Measurements from ENCODE around the gene GABRB1. TPM values are rescaled to one million over a fixed set of nuclear protein-coding genes. Genes with fewer than 3 reads are reported as not detected.
A peak's percentile ranks its signal among the peaks of the same experiment; 100 is the strongest.

Gene GABRB1
- polyA plus RNA-seq, 4 donors: 0.18 to 0.78 TPM; not detected in 2

GRCh38 chr4:47187608-47188007, 156.2 kb downstream of the GABRB1 start:
- H3K4me1 ChIP-seq (ENCODE audit: control insufficient read depth in 3 of 3, insufficient read depth in 2 of 3, low read depth in 1 of 3, low read length in 2 of 3): peaks cover 0 to 11% (median 0%) of the 10 kb centered on the region in 3 donors
- H3K27me3 ChIP-seq (ENCODE audit: control insufficient read depth in 3 of 3, insufficient read depth in 3 of 3, low read length in 3 of 3): no peaks in the 10 kb centered on the region
- H3K27ac ChIP-seq (ENCODE audit: low read depth in 1 of 3, low read length in 2 of 3): no peak overlapping the region
- DNase-seq (peak in 1 of 2 donors; percentile 26), FAIRE-seq (no peak)
- no peaks in the 10 kb centered on the region for H3K36me3 ChIP-seq (ENCODE audit: control insufficient read depth in 3 of 3, insufficient read depth in 2 of 3, low read depth in 1 of 3, low read length in 3 of 3)
- WGBS, 3 donors: 22 to 66% (median 37%) methylated on average over 2 of the region's 2 CpGs
- no peak overlapping the region for H3K4me3 ChIP-seq (ENCODE audit: low read depth in 1 of 3, low read length in 3 of 3)
- no peaks in the 10 kb centered on the region for H3K9me3 ChIP-seq (ENCODE audit: control insufficient read depth in 2 of 2, insufficient read depth in 1 of 2, low read depth in 1 of 2, low read length in 1 of 2)

GRCh38 chr4:47193179-47193578, 161.8 kb downstream of the GABRB1 start:
- Histone ChIP-seq H3K27me3 (ENCODE audit: control insufficient read depth in 3 of 3, insufficient read depth in 3 of 3, low read length in 3 of 3) (no peaks in the 10 kb centered on the region), H3K9me3 (ENCODE audit: control insufficient read depth in 2 of 2, insufficient read depth in 1 of 2, low read depth in 1 of 2, low read length in 1 of 2) (no peaks in the 10 kb centered on the region), H3K27ac (ENCODE audit: low read depth in 1 of 3, low read length in 2 of 3) (no peak overlapping the region), H3K4me1 (ENCODE audit: control insufficient read depth in 3 of 3, insufficient read depth in 2 of 3, low read depth in 1 of 3, low read length in 2 of 3) (peaks cover 0 to 3% (median 0%) of the 10 kb centered on the region in 3 donors), H3K4me3 (ENCODE audit: low read depth in 1 of 3, low read length in 3 of 3) (no peak overlapping the region), H3K36me3 (ENCODE audit: control insufficient read depth in 3 of 3, insufficient read depth in 2 of 3, low read depth in 1 of 3, low read length in 3 of 3) (no peaks in the 10 kb centered on the region)
- WGBS, 3 donors: 76 to 82% (median 80%) methylated on average over 6 of the region's 6 CpGs
- no peak for DNase-seq
- no peak for FAIRE-seq

- FAIRE-seq (no peak), DNase-seq (no peak)
- Histone ChIP-seq H3K4me3 (ENCODE audit: low read depth in 1 of 3, low read length in 3 of 3) (no peak overlapping the region), H3K36me3 (ENCODE audit: control insufficient read depth in 3 of 3, insufficient read depth in 2 of 3, low read depth in 1 of 3, low read length in 3 of 3) (no peaks in the 10 kb centered on the region), H3K27me3 (ENCODE audit: control insufficient read depth in 3 of 3, insufficient read depth in 3 of 3, low read length in 3 of 3) (no peaks in the 10 kb centered on the region), H3K27ac (ENCODE audit: low read depth in 1 of 3, low read length in 2 of 3) (peak overlapping the region in 1 of 3 donors; percentile 34), H3K4me1 (ENCODE audit: control insufficient read depth in 3 of 3, insufficient read depth in 2 of 3, low read depth in 1 of 3, low read length in 2 of 3) (peaks cover 0 to 3% (median 0%) of the 10 kb centered on the region in 3 donors), H3K9me3 (ENCODE audit: control insufficient read depth in 2 of 2, insufficient read depth in 1 of 2, low read depth in 1 of 2, low read length in 1 of 2) (no peaks in the 10 kb centered on the region)
- WGBS, 3 donors: 51 to 63% (median 57%) methylated on average over 4 of the region's 4 CpGs
Measured at GRCh38 chr4:47194036-47194737, 162.8 kb downstream of the GABRB1 start.

GRCh38 chr4:47195706-47196105, 164.3 kb downstream of the GABRB1 start:
- no peaks in the 10 kb centered on the region for H3K9me3 ChIP-seq (ENCODE audit: control insufficient read depth in 2 of 2, insufficient read depth in 1 of 2, low read depth in 1 of 2, low read length in 1 of 2)
- no peak overlapping the region for H3K4me3 ChIP-seq (ENCODE audit: low read depth in 1 of 3, low read length in 3 of 3)
- no peak for DNase-seq
- no peak overlapping the region for H3K27ac ChIP-seq (ENCODE audit: low read depth in 1 of 3, low read length in 2 of 3)
- H3K4me1 ChIP-seq (ENCODE audit: control insufficient read depth in 3 of 3, insufficient read depth in 2 of 3, low read depth in 1 of 3, low read length in 2 of 3): peaks cover 0 to 3% (median 0%) of the 10 kb centered on the region in 3 donors
- no peaks in the 10 kb centered on the region for H3K36me3 ChIP-seq (ENCODE audit: control insufficient read depth in 3 of 3, insufficient read depth in 2 of 3, low read depth in 1 of 3, low read length in 3 of 3)
- no peaks in the 10 kb centered on the region for H3K27me3 ChIP-seq (ENCODE audit: control insufficient read depth in 3 of 3, insufficient read depth in 3 of 3, low read length in 3 of 3)
- no peak for FAIRE-seq

GRCh38 chr4:47198791-47199190, 167.4 kb downstream of the GABRB1 start:
- Histone ChIP-seq H3K27ac (ENCODE audit: low read depth in 1 of 3, low read length in 2 of 3) (no peak overlapping the region), H3K4me1 (ENCODE audit: control insufficient read depth in 3 of 3, insufficient read depth in 2 of 3, low read depth in 1 of 3, low read length in 2 of 3) (peaks cover 0 to 3% (median 0%) of the 10 kb centered on the region in 3 donors), H3K27me3 (ENCODE audit: control insufficient read depth in 3 of 3, insufficient read depth in 3 of 3, low read length in 3 of 3) (no peaks in the 10 kb centered on the region), H3K36me3 (ENCODE audit: control insufficient read depth in 3 of 3, insufficient read depth in 2 of 3, low read depth in 1 of 3, low read length in 3 of 3) (no peaks in the 10 kb centered on the region), H3K4me3 (ENCODE audit: low read depth in 1 of 3, low read length in 3 of 3) (no peak overlapping the region), H3K9me3 (ENCODE audit: control insufficient read depth in 2 of 2, insufficient read depth in 1 of 2, low read depth in 1 of 2, low read length in 1 of 2) (no peaks in the 10 kb centered on the region)
- 66 to 77% (median 71%) methylated on average over 5 of the region's 5 CpGs for WGBS, 3 donors
- DNase-seq (no peak), FAIRE-seq (no peak)

- DNase-seq (no peak), FAIRE-seq (no peak)
- Histone ChIP-seq H3K9me3 (ENCODE audit: control insufficient read depth in 2 of 2, insufficient read depth in 1 of 2, low read depth in 1 of 2, low read length in 1 of 2) (no peaks in the 10 kb centered on the region), H3K4me1 (ENCODE audit: control insufficient read depth in 3 of 3, insufficient read depth in 2 of 3, low read depth in 1 of 3, low read length in 2 of 3) (no peaks in the 10 kb centered on the region), H3K4me3 (ENCODE audit: low read depth in 1 of 3, low read length in 3 of 3) (no peak overlapping the region), H3K27me3 (ENCODE audit: control insufficient read depth in 3 of 3, insufficient read depth in 3 of 3, low read length in 3 of 3) (no peaks in the 10 kb centered on the region), H3K27ac (ENCODE audit: low read depth in 1 of 3, low read length in 2 of 3) (no peak overlapping the region), H3K36me3 (ENCODE audit: control insufficient read depth in 3 of 3, insufficient read depth in 2 of 3, low read depth in 1 of 3, low read length in 3 of 3) (no peaks in the 10 kb centered on the region)
- WGBS, 3 donors: 78 to 83% (median 79%) methylated on average over 2 of the region's 2 CpGs
Measured at GRCh38 chr4:47203593-47203992, 172.2 kb downstream of the GABRB1 start.

- Histone ChIP-seq H3K4me1 (ENCODE audit: control insufficient read depth in 3 of 3, insufficient read depth in 2 of 3, low read depth in 1 of 3, low read length in 2 of 3) (no peaks in the 10 kb centered on the region), H3K9me3 (ENCODE audit: control insufficient read depth in 2 of 2, insufficient read depth in 1 of 2, low read depth in 1 of 2, low read length in 1 of 2) (no peaks in the 10 kb centered on the region), H3K27ac (ENCODE audit: low read depth in 1 of 3, low read length in 2 of 3) (no peak overlapping the region), H3K4me3 (ENCODE audit: low read depth in 1 of 3, low read length in 3 of 3) (no peak overlapping the region), H3K36me3 (ENCODE audit: control insufficient read depth in 3 of 3, insufficient read depth in 2 of 3, low read depth in 1 of 3, low read length in 3 of 3) (no peaks in the 10 kb centered on the region), H3K27me3 (ENCODE audit: control insufficient read depth in 3 of 3, insufficient read depth in 3 of 3, low read length in 3 of 3) (no peaks in the 10 kb centered on the region)
- 81 to 98% (median 88%) methylated on average over 1 of the region's 1 CpG for WGBS, 3 donors
- FAIRE-seq: no peak
- DNase-seq: no peak
Measured at GRCh38 chr4:47207555-47207954, 176.2 kb downstream of the GABRB1 start.

GRCh38 chr4:47209833-47210232, 178.5 kb downstream of the GABRB1 start:
- DNase-seq (no peak), FAIRE-seq (no peak)
- Histone ChIP-seq H3K27me3 (ENCODE audit: control insufficient read depth in 3 of 3, insufficient read depth in 3 of 3, low read length in 3 of 3) (no peaks in the 10 kb centered on the region), H3K9me3 (ENCODE audit: control insufficient read depth in 2 of 2, insufficient read depth in 1 of 2, low read depth in 1 of 2, low read length in 1 of 2) (no peaks in the 10 kb centered on the region), H3K4me1 (ENCODE audit: control insufficient read depth in 3 of 3, insufficient read depth in 2 of 3, low read depth in 1 of 3, low read length in 2 of 3) (no peaks in the 10 kb centered on the region), H3K36me3 (ENCODE audit: control insufficient read depth in 3 of 3, insufficient read depth in 2 of 3, low read depth in 1 of 3, low read length in 3 of 3) (no peaks in the 10 kb centered on the region), H3K27ac (ENCODE audit: low read depth in 1 of 3, low read length in 2 of 3) (no peak overlapping the region), H3K4me3 (ENCODE audit: low read depth in 1 of 3, low read length in 3 of 3) (no peak overlapping the region)
- 59 to 76% (median 75%) methylated on average over 1 of the region's 1 CpG for WGBS, 3 donors

- H3K9me3 ChIP-seq (ENCODE audit: control insufficient read depth in 2 of 2, insufficient read depth in 1 of 2, low read depth in 1 of 2, low read length in 1 of 2): no peaks in the 10 kb centered on the region
- DNase-seq (no peak), FAIRE-seq (no peak)
- H3K27ac ChIP-seq (ENCODE audit: low read depth in 1 of 3, low read length in 2 of 3): no peak overlapping the region
- no peaks in the 10 kb centered on the region for H3K27me3 ChIP-seq (ENCODE audit: control insufficient read depth in 3 of 3, insufficient read depth in 3 of 3, low read length in 3 of 3)
- H3K4me1 ChIP-seq (ENCODE audit: control insufficient read depth in 3 of 3, insufficient read depth in 2 of 3, low read depth in 1 of 3, low read length in 2 of 3): no peaks in the 10 kb centered on the region
- 37 to 57% (median 37%) methylated on average over 3 of the region's 3 CpGs for WGBS, 3 donors
- no peaks in the 10 kb centered on the region for H3K36me3 ChIP-seq (ENCODE audit: control insufficient read depth in 3 of 3, insufficient read depth in 2 of 3, low read depth in 1 of 3, low read length in 3 of 3)
- no peak overlapping the region for H3K4me3 ChIP-seq (ENCODE audit: low read depth in 1 of 3, low read length in 3 of 3)
Measured at GRCh38 chr4:47210828-47211227, 179.5 kb downstream of the GABRB1 start.
